NK-92 treated with Interleukin-12 subunit alpha and Interleukin-12 subunit beta, amount 100 ng/mL, for 24 hours (cell line): ENCODE data around the gene MOB2.

ENCODE experiments used
- DNase-seq: peaks from one replicate; lab custom pipeline; 2025; lab: John Stamatoyannopoulos, UW

The MOB2 gene

GRCh38 chr11:1470681-1471611 lies 15.6 kb downstream of the MOB2 start:
- no peak for DNase-seq

- DNase-seq: no peak
These were observed 16.5 kb downstream of the MOB2 start for GRCh38 chr11:1469911-1470680.

- no peak for DNase-seq
These were observed 17.2 kb downstream of the MOB2 start for GRCh38 chr11:1469287-1469910.

DNA sequence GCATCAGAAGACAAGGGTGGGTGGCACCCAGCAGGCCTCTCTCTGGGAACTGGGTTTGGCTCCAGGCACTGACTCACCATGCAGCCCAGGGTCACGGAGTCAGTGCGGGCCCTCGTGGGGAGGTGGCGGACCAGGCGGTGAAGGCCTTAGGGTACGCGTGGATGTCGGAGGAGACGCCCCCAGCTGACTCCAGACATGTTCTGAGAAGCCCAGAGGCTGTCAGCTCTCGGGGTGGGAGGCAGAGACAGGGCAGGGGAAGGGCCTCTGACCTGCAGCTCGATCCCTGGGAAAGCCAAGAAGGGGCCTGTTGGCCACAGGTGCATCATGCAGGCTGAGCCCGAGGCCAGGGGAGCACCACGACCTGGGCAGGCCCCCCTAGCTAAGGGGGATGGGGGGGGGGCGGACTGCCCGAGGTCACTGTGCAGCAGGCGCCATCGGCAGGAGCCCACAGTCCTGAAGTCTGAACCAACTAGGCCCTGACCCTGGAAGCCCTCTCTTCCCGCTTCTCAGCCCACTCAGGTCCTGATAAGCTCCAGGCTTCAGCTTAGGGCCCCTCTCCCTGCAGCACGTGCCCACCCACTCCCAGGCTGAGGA lies 18.0 kb downstream of the MOB2 start:
- DNase-seq: no peak

DNA sequence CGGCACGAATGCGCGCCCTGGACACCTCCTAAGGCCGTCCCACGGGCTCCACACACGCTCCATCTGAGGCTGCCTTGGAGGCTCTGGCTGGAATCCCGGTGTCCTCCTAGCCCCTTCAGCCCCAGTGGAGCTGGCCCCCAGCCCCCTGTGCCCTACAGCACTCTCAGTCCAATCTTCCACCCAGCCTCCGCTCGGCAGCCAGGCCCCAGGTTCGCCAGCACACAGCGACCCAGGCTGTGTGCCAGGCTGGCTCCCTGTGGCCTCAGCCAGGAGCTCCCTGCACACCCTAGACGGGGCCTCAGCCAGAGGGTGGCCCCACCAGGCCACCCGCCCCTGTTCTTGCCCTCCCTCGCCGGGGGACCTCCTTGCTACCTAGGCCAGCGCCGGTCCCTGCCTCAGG lies 18.6 kb downstream of the MOB2 start:
- no peak for DNase-seq

DNA sequence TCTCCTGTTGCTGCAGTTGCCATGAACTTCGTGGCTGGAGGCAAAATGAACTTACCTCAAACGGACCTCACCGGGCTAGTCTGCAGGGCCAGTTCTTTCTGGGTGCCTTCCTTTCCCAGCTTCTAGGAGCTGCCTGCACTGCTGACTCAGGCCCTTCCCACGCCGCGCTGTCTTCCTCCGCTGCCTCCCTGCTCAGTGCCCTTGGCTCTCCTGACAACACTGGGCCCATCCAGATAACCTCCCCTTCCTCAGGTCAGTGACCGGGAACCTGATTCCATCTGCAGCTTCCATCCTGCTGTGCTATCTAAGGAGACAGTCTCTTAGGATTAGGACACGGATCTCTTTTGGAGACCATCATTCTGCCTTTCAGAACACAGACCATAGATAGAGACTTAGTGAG lies 19.3 kb downstream of the MOB2 start:
- DNase-seq: no peak

GRCh38 chr11:1466784-1467183 lies 19.8 kb downstream of the MOB2 start:
- no peak for DNase-seq

DNA sequence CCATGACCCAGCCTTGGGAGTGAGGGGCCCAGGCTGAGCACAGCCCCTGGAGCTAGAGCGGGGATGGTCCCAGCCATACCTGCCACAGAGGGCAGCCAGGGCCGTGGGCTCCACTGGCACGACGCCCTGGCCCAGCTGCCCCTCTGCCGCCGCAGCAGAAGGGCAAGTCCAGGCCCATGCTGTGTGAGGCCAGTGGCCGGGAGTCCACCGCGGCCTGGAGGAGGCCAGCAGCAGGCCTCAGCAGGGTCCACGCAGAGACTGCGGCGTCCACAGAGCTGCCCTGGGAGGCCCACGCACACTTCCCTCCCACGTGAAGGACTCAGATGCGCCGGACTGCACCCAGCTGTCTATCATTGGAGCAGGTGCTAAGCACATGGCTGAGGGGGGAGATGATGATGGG lies 23.5 kb downstream of the MOB2 start:
- DNase-seq: no peak

GRCh38 chr11:1462698-1462975 lies 23.9 kb downstream of the MOB2 start:
- DNase-seq: no peak

GRCh38 chr11:1461826-1462697 lies 24.5 kb downstream of the MOB2 start:
- no peak for DNase-seq

GRCh38 chr11:1460986-1461825 lies 25.4 kb downstream of the MOB2 start:
- DNase-seq: no peak

- DNase-seq: no peak
These were observed 26.1 kb downstream of the MOB2 start for GRCh38 chr11:1460396-1460985.

- DNase-seq: no peak
These were observed 26.7 kb downstream of the MOB2 start for GRCh38 chr11:1459764-1460395.

DNA sequence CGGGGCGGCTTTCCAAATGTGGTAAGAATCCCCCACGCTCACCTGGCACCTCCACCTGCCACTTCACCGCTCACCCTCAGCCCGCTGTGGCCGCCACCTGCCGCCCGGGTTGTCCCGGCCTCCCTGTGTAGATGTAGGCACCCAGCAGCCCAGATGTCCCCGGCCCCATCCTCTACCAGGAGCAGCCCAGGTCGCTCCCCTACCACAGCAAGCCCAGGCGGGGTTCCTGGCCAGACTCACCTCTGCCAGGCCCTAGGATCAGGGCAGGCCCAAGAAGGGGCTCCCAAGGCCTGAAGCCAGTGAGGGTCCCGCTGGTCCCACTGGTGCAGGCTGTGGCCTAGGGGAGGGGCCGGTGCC lies 27.4 kb downstream of the MOB2 start:
- DNase-seq: no peak

DNA sequence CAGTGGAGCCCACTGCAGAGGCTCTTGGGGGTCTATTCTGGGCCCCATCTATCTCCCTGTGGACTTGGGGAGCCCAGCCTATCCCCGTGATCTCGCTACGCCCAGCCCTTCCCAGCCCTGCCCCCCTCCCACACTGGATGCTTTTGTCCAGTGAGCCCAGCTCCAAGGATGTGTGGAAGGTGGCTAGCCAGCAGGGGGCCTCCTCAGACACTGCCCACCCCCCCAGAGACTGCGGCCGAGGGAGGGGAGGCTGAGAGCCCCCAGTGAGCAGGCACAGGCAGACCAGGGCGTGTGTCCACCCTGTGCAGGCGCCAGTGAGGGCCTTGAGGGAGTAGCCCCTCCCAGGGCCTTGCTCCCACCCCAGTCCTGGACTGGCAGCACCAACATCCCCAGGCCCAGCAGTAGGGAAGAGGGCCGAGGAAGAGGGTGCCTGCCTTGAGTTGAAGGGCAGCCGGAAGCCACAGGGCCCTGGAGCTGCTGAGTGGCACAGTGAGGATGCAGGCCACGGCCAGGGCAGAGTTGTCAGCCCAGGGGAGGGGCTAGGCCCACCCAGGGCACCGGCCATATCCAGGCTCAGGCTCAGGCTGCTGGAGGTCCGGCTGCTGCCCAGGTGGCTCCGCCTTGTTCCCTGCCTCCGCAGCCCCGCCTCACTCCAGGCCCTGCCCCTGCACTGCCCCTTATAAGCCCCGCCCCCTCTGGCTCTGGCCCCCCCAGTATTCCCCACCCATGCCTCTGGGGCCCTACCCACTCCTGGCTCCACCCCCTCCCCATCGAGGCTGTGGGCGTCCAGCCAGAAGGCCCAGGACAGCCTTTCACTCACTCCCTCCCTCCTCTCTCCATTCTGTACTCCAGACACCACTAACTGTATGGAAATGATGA lies 28.0 kb downstream of the MOB2 start:
- DNase-seq: no peak

- no peak for DNase-seq
These were observed 28.7 kb downstream of the MOB2 start for GRCh38 chr11:1457856-1458255.

GRCh38 chr11:1457326-1457680 lies 29.3 kb downstream of the MOB2 start:
- DNase-seq: no peak

DNA sequence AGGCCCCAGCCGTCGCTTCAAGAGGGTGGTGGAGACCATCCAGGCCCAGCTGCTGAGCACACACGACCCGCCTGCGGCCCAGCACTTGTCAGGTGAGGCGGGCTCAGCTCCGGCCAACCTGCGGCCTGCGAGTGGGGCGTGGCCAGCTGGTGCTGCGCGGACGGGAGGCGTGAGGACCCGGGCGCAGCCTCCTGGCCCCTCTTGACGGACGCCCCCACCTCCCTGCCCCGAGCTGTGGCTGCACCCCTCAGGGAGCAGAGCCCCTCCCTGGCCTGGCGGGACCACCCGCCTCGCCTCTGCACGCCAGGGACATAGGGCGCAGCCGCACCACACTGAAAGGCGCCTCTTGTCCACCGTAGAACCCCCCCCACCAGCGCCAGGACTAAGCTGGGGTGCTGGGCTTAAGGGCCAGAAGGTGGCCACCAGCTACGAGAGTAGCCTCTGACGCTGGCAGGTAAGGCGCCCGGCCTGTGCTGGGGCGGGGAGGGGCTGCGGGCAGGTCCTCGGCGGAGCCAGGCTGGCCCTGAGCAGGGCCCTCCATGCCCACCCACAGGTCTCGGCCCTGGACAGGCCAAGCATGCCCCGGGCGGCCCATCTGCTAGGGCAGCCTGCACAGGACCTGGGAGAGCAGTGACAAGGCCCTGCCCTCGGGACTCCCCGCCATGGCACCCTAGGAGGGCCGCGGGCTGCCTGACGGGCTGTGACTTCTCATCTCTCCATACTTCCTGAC lies 29.8 kb downstream of the MOB2 start:
- no peak for DNase-seq
